GM21723 (cell line): ENCODE results near the gene AUTS2.
"Not testable (repeated sequence)": the region's sequence is repeated elsewhere in the genome, so short reads cannot be mapped to it uniquely, and the experiment has no call there.

ENCODE experiments used
- ATAC-seq: cut with Tn5 transposase; IDR thresholded peaks from one replicate; pipeline ENCODE4 v1.9.1; 2021; ENCODE audit warnings: mild to moderate bottlenecking, moderate library complexity; ENCODE audit not compliant: unreplicated experiment

Gene AUTS2

DNA sequence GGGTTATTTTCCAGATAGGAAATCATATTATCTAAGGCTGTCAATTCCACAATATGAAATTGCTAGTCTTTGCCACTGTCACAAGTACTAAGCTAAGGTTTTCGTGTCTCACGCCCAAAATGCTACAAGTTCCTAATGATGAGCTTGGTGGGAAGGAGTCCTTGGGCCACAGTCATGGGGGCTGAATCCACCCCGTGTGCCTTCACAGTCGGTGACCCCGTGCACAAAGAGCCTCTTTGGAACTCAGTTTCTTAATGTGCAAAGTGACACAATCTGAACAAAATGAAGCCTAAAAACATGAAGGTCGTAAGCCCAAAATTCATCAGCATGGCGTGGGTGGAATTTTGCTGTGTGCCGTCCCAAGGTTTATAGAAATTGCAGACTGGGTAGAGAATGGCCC is 1196.7 kb downstream of the AUTS2 start:
- no peak for ATAC-seq

DNA sequence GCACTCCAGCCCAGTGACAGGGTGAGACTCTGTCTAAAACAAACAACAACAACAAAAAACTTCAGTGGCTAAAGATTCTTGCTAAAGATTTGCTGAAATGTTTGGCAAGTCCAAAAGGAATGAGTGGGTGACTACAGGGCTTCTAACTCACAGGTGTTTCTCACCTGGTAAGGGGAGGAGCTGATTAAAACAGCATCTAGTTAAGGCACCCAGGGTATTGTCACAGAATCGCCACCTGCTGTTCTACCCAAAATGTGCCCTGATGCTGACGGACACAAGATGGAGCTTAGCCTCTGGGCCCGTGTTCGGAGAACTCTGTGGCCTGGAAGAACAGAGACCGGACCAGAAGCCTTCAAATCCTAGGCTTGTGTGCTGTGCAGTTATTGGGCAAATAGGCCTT is 1197.7 kb downstream of the AUTS2 start:
- ATAC-seq = no peak

DNA sequence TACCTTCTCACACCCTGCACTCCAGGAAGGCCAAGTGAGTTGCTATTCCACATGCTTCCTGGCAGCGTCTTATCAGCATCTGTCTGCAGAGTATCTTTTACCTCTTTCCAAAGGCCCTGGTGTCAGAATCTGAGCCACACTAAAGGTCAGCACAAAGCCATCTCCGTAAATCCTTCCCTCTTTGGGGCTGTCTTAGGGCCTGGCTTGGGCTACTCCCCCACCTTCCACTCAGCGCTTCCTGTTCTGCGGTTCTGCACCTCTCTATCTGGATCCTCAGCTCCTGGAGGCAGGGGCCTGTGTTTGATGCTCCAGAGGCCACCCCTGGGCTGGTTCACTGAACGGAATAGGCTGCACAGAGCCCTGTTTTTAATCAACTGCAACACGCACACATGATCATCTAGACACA is 1198.8 kb downstream of the AUTS2 start:
- ATAC-seq = no peak

DNA sequence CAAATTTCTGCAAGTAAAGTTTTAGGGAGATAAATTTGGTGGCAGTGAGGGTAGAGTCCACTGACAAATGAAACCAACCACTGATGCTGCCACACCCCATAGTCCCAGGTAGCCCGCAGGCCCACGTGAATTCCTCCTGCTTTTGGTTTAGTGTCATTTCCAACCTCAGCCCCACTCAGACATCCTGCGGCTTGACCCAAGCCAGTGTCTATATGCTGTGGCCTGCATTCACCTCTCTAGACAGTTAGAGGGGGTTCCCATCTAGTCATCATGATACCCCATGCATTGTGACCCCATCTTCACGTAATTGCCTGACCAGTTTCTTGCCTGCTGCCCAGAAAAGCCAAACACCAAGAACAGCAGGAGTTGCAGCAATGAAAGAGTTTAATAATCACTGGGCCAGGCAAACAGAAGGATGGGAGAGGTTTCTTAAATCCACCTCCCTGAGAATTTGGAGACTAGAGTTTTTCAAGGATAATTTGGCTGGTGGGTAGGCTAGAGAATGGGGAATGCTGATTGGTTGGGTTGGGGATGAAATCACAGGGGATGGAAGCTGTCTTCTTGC is 1201.6 kb downstream of the AUTS2 start:
- no peak for ATAC-seq

DNA sequence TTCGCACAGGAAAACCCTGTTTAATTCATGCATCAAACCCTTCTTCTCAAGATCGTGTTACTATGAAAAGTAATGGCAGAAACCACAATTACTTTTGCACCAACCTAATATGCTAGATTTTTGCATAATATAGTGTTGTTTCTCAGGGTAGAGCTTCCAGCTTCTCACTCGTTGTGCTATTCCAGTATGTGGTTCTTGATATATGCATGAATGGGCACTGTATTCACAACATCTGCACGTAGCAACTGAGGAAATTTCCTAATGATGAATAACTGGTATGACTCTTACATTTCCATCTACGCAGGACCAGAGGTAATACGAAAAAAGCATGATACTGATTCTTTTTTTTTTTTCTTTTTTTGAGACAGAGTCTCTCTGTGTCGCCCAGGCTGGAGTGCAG is 1207.1 kb downstream of the AUTS2 start:
- peak; percentile 81 for ATAC-seq

DNA sequence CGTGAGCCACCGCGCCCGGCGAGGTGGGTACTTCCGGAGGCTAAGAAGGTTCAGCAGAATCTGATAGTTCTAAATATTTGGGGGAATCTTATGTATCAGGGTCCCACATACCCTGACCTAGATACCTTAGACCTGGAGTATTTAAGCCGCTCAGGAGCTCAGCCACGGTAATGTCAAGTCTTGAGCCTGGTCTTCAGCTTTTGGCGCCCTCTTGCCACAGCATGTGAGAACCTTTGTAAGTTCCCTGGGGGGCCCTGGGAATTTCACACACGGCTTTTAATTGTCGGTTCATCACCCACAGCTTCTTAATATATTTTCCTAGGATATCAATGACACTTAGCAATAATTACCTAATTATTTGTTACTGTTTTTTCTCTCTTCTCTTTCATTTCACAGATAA is 1209.4 kb downstream of the AUTS2 start:
- ATAC-seq = no peak

DNA sequence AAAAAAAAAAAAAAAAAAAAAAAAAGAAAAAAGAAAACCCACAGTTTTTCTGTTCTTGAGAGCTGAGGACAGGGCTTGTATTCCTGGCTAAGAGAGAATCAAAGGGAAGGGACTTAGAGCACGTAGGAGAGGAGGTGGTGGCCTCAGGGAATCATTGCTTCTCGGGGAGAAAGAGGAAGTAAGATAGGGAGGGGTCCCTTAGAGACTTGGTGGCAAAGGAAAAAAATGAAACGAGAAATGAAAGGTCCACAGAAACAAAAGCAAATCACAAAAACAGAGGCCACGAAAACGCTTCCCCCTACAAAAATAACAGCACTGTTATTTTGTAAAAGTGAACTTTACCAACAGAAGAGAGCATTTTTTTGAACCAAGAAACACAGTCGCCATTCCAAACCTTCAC is 1210.6 kb downstream of the AUTS2 start:
- no peak for ATAC-seq

DNA sequence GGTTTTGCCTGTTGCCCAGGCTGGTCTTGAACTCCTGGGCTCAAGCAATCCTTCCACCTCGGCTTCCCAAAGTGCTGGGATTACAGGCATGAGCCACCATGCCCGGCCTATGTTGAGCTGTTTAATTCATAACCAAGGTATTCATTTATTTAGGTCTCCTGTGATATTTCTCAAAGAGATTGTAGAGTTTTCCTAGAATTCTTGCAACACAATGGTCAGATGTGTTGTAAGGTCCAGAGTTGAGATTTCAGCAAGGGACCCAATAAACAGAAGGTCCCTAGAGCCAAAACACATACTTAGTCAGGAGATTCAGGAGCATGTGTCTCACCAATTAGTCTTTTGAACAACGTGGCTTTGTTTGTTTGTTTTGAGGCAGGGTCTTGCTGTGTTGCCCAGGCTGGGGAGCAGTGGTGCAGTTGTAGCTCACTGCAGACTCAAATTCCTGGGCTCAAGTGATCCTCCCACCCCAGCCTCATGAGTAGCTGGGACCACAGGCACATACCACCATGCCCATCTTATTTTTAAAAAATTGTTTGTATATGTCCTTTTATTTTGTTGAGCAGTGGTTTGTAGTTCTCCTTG is 1212.4 kb downstream of the AUTS2 start:
- ATAC-seq = no peak

DNA sequence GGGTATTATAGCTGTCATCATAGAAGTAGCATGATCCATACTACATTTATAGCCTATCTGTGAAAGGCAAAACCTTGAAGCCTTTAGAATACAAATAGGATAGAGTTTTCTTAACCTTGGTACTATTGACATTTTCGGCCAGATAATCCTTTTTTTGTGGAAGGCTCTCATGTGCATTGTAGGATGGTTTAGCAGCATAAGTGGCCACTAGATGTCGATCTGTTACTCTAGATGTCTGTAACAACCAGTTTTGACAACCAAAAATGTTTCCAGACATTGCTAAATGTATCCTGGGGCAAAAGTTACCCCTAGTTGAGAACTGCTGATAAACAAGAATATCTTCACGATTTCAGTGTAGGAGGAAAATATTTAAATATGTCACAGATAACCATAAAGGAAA is 1214.2 kb downstream of the AUTS2 start:
- ATAC-seq = no peak

DNA sequence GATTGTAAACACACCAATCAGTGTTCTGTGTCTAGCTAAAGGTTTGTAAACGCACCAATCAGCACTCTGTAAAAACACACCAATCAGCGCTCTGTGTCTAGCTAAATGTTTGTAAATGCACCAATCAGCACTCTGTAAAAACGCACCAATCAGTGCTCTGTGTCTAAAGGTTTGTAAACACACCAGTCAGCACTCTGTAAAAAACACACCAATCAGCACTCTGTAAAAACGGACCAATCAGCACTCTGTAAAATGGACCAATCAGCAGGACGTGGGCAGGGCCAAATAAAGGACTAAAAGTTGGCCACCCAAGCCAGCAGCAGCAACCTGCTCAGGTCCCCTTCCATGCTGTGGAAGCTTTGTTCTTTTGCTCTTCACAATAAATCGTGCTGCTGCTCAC is 1224.2 kb downstream of the AUTS2 start:
- not testable (repeated sequence) for ATAC-seq

DNA sequence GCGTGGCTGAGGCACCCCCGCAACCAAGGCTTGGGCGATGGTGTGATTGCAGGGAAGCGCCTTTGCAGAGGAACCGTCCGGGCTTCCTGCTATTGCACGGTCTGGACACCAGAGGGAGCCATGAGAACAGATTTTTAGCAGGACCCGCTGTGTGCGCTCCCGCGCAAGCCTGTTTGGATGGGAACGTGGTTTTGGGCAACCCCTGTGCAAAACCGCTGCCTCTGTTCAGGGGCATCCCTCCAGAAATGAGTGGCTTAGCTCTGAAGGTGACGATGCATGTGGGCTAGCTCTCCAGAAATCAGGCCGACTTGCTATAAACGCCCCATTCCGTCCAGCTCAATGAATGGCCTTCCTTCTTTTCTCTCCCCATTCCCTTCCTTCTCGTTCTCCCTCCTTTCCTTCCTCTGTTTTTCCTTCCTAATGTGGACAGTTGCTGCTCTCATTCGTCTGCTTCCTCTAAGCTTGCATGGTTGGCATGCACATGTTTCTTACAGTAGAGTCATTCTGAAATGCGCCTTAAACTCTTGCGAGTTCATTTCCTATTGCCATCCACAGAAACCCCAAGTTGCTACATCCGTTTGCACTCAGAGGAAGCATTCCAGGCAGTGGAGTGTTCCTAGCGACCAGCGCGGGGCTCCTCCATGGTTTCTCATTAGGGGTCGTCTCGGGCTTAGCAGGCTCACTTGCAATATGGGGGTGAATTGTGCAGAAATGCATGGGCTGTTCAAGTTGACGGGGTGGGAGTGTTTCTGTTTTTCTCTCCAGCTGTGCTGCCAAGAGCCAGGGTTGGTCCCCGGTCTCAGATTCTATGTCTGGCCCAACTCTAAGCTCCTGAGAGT is 1231.2 kb downstream of the AUTS2 start:
- peak; percentile 54 for ATAC-seq

DNA sequence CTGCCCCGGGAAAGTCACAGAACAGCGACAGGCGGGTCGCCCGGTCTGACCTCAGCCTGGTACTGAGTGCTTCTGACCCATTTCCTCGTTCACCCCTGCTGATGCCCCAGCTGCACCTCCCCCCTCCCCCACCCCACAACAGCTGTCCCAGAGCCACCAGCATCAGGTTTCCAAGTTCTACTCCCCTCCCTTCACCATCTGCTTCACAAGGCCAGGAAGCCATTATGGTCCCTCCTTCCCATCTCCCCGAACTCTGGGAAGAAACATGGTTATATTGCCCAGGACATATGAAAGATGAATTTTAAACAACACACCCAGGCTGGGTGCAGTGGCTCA is 1231.8 kb downstream of the AUTS2 start:
- ATAC-seq = peak; percentile 5

DNA sequence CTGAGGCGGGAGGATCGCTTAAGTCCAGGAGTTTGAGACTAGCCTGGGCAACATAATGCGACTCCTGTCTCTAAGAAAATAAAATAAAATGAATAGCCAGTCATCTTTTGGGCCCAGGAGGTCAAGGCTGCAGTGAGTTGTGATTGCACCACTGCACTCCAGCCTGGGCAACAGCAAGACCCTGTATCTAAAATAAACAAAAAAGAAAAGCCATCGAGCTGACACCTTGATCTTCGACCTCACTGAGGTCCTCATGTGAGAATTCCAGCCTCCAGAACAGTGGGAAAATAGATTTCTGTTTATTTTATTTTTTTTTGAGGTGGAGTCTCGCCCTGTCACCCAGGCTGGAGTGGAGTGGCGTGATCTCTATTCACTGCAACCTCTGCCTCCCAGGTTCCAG is 1232.2 kb downstream of the AUTS2 start:
- no peak for ATAC-seq

DNA sequence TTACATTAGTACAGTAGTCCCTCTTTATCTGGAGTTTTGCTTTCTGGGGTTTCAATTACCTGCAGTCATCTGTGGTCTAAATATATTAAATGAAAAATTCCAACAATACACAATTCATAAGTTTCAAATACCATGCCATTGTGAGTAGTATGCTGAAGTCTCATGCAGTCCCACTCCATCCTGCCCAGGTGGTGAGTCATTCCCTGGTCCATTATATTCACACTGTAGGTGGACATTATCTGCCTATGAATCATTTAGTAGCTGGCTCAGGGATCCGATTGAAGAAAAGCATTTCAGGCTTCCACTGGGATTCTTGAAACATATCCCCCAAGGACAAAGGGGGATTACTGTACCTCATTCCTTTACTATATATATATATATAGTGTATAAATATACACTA is 1235.5 kb downstream of the AUTS2 start:
- no peak for ATAC-seq

DNA sequence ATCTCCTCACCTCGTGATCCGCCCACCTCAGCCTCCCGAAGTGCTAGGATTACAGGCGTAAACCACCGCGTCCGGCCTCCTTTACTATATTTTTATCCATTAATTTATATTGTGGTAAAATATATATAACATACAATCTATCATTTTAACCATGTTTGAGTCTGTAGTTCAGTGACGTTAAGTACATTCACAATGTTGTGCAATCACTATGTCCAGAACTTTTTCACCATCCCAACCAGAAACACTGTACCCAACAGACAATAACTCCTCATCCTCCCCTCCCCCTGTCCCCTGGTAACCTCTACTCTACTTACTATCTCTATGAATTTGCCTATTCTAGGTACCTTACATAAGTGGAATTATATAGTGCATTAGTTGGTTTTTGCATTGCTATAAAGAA is 1236.1 kb downstream of the AUTS2 start:
- no peak for ATAC-seq

DNA sequence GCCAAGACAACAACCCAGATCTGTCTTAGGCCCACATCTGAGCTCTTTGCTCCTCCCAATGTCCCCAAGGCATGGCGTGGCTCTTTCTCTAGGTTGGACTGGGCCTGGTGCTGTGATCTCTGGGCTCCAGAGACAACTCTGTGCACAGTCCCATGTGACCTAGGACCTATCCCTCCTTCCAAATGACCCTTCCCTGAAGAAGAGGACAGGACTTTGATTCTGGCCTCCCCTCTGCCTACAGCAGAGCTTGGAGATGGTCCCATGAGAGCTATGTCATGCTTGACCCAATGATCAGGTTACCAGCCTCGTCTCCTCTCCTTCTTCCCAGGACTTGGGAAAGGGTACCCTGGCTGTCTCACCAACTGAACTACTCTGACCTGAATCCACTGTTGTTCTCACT is 1237.4 kb downstream of the AUTS2 start:
- no peak for ATAC-seq

DNA sequence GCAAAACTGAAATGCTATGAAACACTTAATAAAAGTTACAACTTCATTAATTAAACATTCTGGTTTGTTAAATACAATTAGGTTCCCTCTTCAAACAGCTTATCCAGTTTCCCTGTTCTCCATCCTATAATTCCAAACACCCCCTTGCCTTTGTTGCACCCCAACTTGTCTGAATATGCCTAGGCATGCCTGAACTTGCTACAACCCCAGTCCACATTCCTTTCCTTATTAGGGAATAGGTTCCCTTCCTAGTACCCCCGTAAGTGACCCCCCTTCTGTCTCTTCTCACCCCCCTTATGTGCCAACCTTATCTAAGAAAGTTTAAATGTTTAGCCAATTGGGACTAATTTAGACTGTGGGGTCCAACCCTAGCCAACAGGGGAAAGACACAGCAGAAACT is 1238.0 kb downstream of the AUTS2 start:
- no peak for ATAC-seq

DNA sequence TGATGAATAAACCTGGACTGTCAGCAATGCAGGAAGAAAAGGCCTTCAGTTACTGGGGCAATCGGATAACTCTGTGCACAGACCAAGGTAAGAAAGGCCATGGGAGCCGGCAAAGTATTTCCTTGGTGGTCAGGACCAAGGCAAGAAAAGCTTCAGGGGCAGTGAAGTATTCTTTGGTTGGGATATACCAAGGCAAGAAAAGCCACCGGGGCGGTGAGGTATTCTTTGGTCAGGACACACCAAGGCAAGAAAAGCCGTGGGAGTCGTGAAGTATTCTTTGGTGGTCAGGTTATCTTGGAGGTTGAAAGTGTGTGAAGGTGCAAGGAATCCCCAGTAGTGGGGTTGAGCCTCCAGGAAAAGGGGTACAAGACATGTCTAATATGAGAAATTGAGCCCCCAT is 1238.7 kb downstream of the AUTS2 start:
- no peak for ATAC-seq

DNA sequence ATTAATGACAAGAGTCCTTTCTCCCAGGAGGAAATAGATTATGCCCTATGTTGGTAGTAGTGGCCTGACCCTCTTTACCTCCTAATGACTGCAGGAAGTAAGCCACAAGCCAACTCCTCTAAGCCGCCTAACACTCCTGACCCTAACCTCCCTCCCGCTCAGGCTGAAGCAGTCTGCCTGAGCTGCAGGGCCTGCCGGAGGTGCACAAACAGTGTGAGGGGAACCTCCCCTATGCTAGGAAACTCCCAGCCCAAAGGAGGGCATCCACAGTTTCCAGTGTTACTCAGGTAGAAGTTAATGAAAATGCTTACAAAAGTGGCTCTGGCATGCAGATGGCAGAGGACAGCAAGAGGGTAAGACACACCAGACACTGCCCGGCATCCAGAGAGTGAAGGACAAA is 1239.3 kb downstream of the AUTS2 start:
- no peak for ATAC-seq

DNA sequence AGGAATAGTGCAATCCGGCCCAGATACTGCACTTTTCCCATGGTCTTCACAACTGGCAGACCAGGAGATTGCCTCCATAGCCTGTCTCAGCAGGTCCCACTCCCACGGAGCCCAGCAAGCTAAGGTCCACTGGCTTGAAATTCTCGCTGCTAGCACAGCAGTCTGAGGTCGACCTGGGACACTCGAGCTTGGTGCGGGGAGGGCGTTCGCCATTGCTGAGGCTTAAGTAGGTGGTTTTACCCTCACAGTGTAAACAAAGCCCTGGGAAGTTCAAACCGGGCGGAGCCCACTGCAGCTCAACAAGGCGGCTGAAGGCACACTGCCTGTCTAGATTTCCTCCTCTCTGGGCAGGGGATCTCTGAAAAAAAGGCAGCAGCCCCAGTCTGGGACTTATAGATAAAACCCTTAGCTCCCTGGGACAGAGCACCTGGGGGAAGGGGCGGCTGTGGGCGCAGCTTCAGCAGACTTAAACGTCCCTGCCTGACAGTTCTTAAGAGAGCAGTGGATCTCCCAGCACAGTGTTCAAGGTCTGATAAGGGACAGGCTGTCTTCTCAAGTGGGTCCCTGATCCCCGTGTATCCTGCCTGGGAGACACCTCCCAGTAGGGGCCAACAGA is 1240.1 kb downstream of the AUTS2 start:
- no peak for ATAC-seq
